HUES64 (cell line): ENCODE measurements around the gene MRFAP1L1. TPM values are rescaled to one million over a fixed set of nuclear protein-coding genes. Genes with fewer than 3 reads are reported as not detected.
"Not testable (repeated sequence)": the region's sequence is repeated elsewhere in the genome, so short reads cannot be mapped to it uniquely, and the experiment has no call there.

Source experiments
- H3K27ac ChIP-seq: 2 replicates; pipeline ENCODE4 v1.7.0; 2013; ENCODE audit warnings: low read depth, low read length, inconsistent platforms
- H3K27me3 ChIP-seq: 2 replicates; pipeline ENCODE4 v1.6.1; 2013; ENCODE audit warnings: mild to moderate bottlenecking, low read length; ENCODE audit not compliant: insufficient read depth
- H3K36me3 ChIP-seq: 2 replicates; pipeline ENCODE4 v1.6.1; 2013; ENCODE audit warnings: mild to moderate bottlenecking, low read length; ENCODE audit not compliant: insufficient read depth
- H3K4me1 ChIP-seq: 2 replicates; pipeline ENCODE4 v1.6.1; 2013; ENCODE audit warnings: mild to moderate bottlenecking, low read length, moderate library complexity; ENCODE audit not compliant: insufficient read depth
- H3K4me3 ChIP-seq: 2 replicates; pipeline ENCODE4 v1.5.1; 2013; ENCODE audit warnings: mild to moderate bottlenecking, low read length, moderate library complexity
- H3K9ac ChIP-seq: 2 replicates; pipeline ENCODE4 v1.6.1; 2013; ENCODE audit warnings: mild to moderate bottlenecking, low read depth, low read length
- H3K9me3 ChIP-seq: 2 replicates; pipeline ENCODE4 v1.6.1; 2013; ENCODE audit warnings: low read depth, low read length; ENCODE audit not compliant: insufficient read depth
- WGBS: fragments of 150-250, 120-280 bp; methylation state at CpG from one replicate; pipeline ENCODE4 v1.1.7; 2013; ENCODE audit warnings: missing lambda C conversion rate; 5-methylcytosine and 5-hydroxymethylcytosine counted together
- polyA plus RNA-seq, 2 experiments: library from polyadenylated mRNA; stranded (reverse); fragments of 50-300 nt; gene quantifications; one replicate each; pipeline ENCODE4 v1.2.3, GENCODE V29; 2013

Gene MRFAP1L1
- 45.4 TPM for polyA plus RNA-seq (2013, experiment 1 of 2)
- polyA plus RNA-seq (2013, experiment 2 of 2) = 53.8 TPM

- Histone ChIP-seq H3K9ac (peak within 1 kb of the TSS; percentile 79), H3K27me3 (peaks cover 16% of the 10 kb centered on the region), H3K4me3 (peak within 1 kb of the TSS; percentile 77), H3K27ac (peak within 1 kb of the TSS; percentile 61), H3K36me3 (peaks cover 17% of the 10 kb centered on the region), H3K9me3 (no peaks in the 10 kb centered on the region), H3K4me1 (peaks cover 17% of the 10 kb centered on the region)
- WGBS = under 1% methylated on average over 72 of the region's 72 CpGs
These were observed at the start of gene MRFAP1L1 for GRCh38 chr4:6709230-6710114. MRFAP1L1 (minus strand) TSS chr4:6709865; CDS start chr4:6709629, 236 bp downstream.

DNA sequence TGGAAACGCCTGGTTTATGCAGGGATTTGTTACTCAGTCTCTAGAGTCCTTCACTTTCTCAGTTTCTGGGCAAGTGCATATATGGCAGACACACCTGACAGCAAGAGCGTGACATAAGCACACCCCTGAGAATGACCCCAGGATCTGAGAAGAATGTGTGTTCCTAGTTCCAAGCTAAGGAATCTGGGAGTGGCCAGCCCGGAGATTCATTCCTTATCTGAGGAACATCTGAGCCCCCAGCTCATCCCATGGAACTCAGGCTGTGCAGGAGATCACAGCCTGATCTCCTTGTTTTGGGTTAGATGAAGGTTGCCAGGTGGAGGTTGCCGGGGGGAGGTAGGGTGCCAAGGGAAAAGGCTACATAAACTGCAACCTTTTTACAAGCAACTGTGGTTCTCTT, 49.1 kb upstream of the MRFAP1L1 start:
- whole genome bisulfite sequencing = 87% methylated on average over 4 of the region's 4 CpGs
- no peaks in the 10 kb centered on the region for H3K27me3 ChIP-seq
- H3K9me3 ChIP-seq = no peaks in the 10 kb centered on the region
- no peaks in the 10 kb centered on the region for H3K4me1 ChIP-seq
- H3K9ac ChIP-seq = no peak overlapping the region
- no peak overlapping the region for H3K4me3 ChIP-seq
- H3K27ac ChIP-seq = no peak overlapping the region
- H3K36me3 ChIP-seq = no peaks in the 10 kb centered on the region

- H3K4me3 ChIP-seq, H3K27ac ChIP-seq, H3K9ac ChIP-seq, H3K27me3 ChIP-seq, H3K9me3 ChIP-seq, H3K4me1 ChIP-seq, H3K36me3 ChIP-seq: not testable (repeated sequence)
- WGBS = 96% methylated on average over 1 of the region's 6 CpGs
These were observed 46.7 kb upstream of the MRFAP1L1 start for GRCh38 chr4:6756345-6756744.

- H3K27me3 ChIP-seq = no peaks in the 10 kb centered on the region
- 93% methylated on average over 5 of the region's 5 CpGs for WGBS
- no peak overlapping the region for H3K9ac ChIP-seq
- H3K9me3 ChIP-seq = no peaks in the 10 kb centered on the region
- no peaks in the 10 kb centered on the region for H3K36me3 ChIP-seq
- H3K4me1 ChIP-seq = peaks cover 5% of the 10 kb centered on the region; the same call in 1 of the 2 replicates
- no peak overlapping the region for H3K27ac ChIP-seq
- H3K4me3 ChIP-seq = no peak overlapping the region
These were observed 45.6 kb upstream of the MRFAP1L1 start for GRCh38 chr4:6755088-6755753.

DNA sequence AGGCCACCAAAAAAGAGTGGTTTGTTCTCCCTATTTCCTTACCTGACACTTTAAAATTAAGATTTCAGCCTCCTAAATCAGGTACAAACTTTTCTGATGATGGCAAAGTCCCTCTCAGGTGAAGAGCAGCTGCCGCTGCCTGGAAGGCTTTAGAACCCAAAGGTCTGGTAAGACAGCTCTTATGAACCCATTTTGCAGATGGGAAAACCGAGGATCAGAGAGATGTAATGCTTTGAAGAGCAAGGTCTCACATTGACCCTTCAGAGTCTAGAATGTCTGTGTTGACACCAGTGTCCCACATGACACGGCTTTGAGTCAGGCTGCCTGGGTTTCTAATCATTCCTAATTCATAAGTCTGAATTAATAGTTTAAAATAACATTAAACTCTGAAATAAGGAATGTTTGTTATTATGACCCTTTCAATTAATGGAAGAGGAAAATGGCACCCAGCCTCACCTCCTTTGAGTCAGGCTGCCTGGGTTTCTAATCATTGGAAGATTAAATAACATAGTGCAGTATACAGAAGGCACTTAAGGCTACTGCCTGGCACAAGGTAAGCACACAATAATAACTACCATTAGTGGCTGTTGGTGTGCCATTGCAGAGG, 44.9 kb upstream of the MRFAP1L1 start:
- Histone ChIP-seq H3K4me3 (no peak overlapping the region), H3K4me1 (peaks cover 5% of the 10 kb centered on the region; the same call in 1 of the 2 replicates), H3K27me3 (no peaks in the 10 kb centered on the region), H3K36me3 (no peaks in the 10 kb centered on the region), H3K9ac (no peak overlapping the region), H3K9me3 (no peaks in the 10 kb centered on the region), H3K27ac (no peak overlapping the region)
- WGBS = 92% methylated on average over 2 of the region's 3 CpGs

GRCh38 chr4:6753891-6754290, 44.2 kb upstream of the MRFAP1L1 start:
- peaks cover 5% of the 10 kb centered on the region; the same call in 1 of the 2 replicates for H3K4me1 ChIP-seq
- H3K27me3 ChIP-seq = no peaks in the 10 kb centered on the region
- no peaks in the 10 kb centered on the region for H3K9me3 ChIP-seq
- no peak overlapping the region for H3K9ac ChIP-seq
- WGBS = 87% methylated on average over 9 of the region's 9 CpGs
- H3K36me3 ChIP-seq = no peaks in the 10 kb centered on the region
- H3K4me3 ChIP-seq = no peak overlapping the region
- no peak overlapping the region for H3K27ac ChIP-seq

DNA sequence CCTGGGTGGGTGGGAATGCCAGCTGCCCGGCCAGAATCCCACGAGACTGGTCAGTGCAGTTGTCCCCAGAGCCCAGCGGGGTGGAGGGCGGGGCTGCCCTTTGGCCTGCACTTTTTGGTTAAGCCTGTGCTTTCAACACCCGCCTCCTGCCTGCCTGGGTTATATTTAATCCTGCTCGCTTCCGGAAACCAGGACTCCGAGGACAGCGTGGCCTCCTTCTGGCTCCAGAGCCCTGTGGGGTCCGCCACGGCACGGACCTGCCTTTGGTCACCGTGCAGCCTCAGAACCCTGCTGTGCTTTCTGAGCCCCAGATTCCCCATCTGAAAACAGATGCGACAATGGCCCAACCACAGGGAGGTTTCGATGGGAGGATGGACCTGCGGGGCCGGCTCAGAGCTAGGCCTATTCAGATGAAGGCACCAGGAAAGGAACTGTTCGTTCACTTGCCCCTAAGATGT, 43.5 kb upstream of the MRFAP1L1 start:
- Histone ChIP-seq H3K4me3 (no peak overlapping the region), H3K4me1 (peaks cover 5% of the 10 kb centered on the region; the same call in 1 of the 2 replicates), H3K27ac (no peak overlapping the region), H3K9me3 (no peaks in the 10 kb centered on the region), H3K27me3 (no peaks in the 10 kb centered on the region), H3K36me3 (no peaks in the 10 kb centered on the region), H3K9ac (no peak overlapping the region)
- 77% methylated on average over 18 of the region's 18 CpGs for WGBS

DNA sequence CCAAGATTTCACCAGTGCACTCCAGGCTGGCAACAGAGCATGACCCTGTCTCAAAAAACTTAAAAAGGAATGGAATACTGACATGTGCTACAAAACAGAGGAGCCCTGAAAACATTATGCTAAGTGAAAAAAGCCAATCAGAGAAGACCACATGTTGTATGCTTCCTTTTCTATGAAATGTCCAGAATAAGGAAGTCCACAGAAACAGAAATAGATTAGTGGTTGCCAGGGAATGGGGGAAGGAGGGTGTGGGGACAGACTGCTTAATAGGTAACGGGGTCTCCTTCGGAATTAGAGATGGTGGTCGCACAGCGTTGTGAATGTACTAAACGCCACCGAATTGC, 42.8 kb upstream of the MRFAP1L1 start:
- WGBS = 96% methylated on average over 6 of the region's 6 CpGs
- Histone ChIP-seq H3K4me1 (peaks cover 5% of the 10 kb centered on the region; the same call in 1 of the 2 replicates), H3K36me3 (no peaks in the 10 kb centered on the region), H3K27me3 (no peaks in the 10 kb centered on the region), H3K4me3 (no peak overlapping the region), H3K27ac (no peak overlapping the region), H3K9me3 (no peaks in the 10 kb centered on the region), H3K9ac (no peak overlapping the region)

- Histone ChIP-seq H3K27me3 (no peaks in the 10 kb centered on the region), H3K9ac (no peak overlapping the region; the same call in 1 of the 2 replicates), H3K4me1 (peaks cover 5% of the 10 kb centered on the region; the same call in 1 of the 2 replicates), H3K27ac (no peak overlapping the region), H3K36me3 (no peaks in the 10 kb centered on the region), H3K4me3 (no peak overlapping the region), H3K9me3 (no peaks in the 10 kb centered on the region)
- WGBS = 79% methylated on average over 16 of the region's 18 CpGs
These were observed 42.2 kb upstream of the MRFAP1L1 start for GRCh38 chr4:6751611-6752485.
